Stimulated activated CD8-positive, alpha-beta memory T cell treated with anti-CD3 and anti-CD28 coated beads, Interleukin-4, amount 100 ng/mL, for 4 hours (primary cell): ENCODE data around the gene SLC27A3.
"Not testable (repeated sequence)": the region's sequence is repeated elsewhere in the genome, so short reads cannot be mapped to it uniquely, and the experiment has no call there.

Experiments used
- DNase-seq, 2 donors: peaks; one replicate each; pipeline ENCODE4 v3.0.0-alpha.2; 2020; ENCODE audit warnings: low read depth in 2 of 2, low spot score in 1 of 2

SLC27A3 gene

GRCh38 chr1:153779781-153780541 is 4.8 kb downstream of the SLC27A3 start:
- DNase-seq = no peak

GRCh38 chr1:153780551-153780950 is 5.3 kb downstream of the SLC27A3 start:
- DNase-seq = no peak

- DNase-seq = not testable (repeated sequence)
Observed at GRCh38 chr1:153782648-153783047, 7.4 kb downstream of the SLC27A3 start.

- peak; percentile 78 to 80 for DNase-seq
Observed at GRCh38 chr1:153783233-153784190, 8.3 kb downstream of the SLC27A3 start.

GRCh38 chr1:153786038-153786790 is 11.0 kb downstream of the SLC27A3 start:
- no peak for DNase-seq

GRCh38 chr1:153789478-153790034 is 14.3 kb downstream of the SLC27A3 start:
- no peak for DNase-seq

GRCh38 chr1:153790313-153790965 is 15.2 kb downstream of the SLC27A3 start:
- no peak for DNase-seq

- no peak for DNase-seq
Observed at GRCh38 chr1:153790966-153791647, 15.9 kb downstream of the SLC27A3 start.

GRCh38 chr1:153791648-153792253 is 16.5 kb downstream of the SLC27A3 start:
- DNase-seq = no peak

- no peak for DNase-seq
Observed at GRCh38 chr1:153792631-153793041, 17.4 kb downstream of the SLC27A3 start.

GRCh38 chr1:153793261-153793972 is 18.2 kb downstream of the SLC27A3 start:
- no peak for DNase-seq

- DNase-seq = no peak
Observed at GRCh38 chr1:153793973-153794615, 18.9 kb downstream of the SLC27A3 start.

- no peak for DNase-seq
Observed at GRCh38 chr1:153794624-153795329, 19.6 kb downstream of the SLC27A3 start.

- no peak for DNase-seq
Observed at GRCh38 chr1:153795330-153795837, 20.2 kb downstream of the SLC27A3 start.

- DNase-seq = no peak
Observed at GRCh38 chr1:153795934-153796785, 21.0 kb downstream of the SLC27A3 start.

GRCh38 chr1:153796786-153797659 is 21.8 kb downstream of the SLC27A3 start:
- DNase-seq = peak; percentile 58 to 84
